Spleen (tissue), 7 donors: ENCODE measurements around the gene CCDC152.

ENCODE experiments used
- CTCF ChIP-seq, 11 experiments: fragments of 200-600 bp in 7 of 11; fragments of 450-650 bp in 4 of 11; sonication (generic) in 4 of 11; IDR thresholded peaks in 8 of 11; conservative IDR thresholded peaks in 3 of 11; 1 replicate in 7 of 11; 2 replicates in 4 of 11; pipeline versions ENCODE4 v1.4.0 to v1.8.0; 2016 to 2021; ENCODE audit warnings: antibody characterized with exemption in 11 of 11, inconsistent platforms in 4 of 11, mild to moderate bottlenecking in 1 of 11
- POLR2A ChIP-seq, 3 donors: fragments of 450-650 bp; IDR thresholded peaks; one replicate each; pipeline ENCODE4 v1.5.1; 2017; ENCODE audit warnings: antibody characterized with exemption in 3 of 3, mild to moderate bottlenecking in 1 of 3
- POLR2AphosphoS5 ChIP-seq, 3 donors: sonication (generic); formaldehyde crosslinking; IDR thresholded peaks; one replicate each; pipeline ENCODE4 v1.5.1; 2017; ENCODE audit warnings: antibody characterized with exemption in 3 of 3
- donor health status: DM: no; HTN: no; CAD: no; lungs with moderate emphysema.
- donor health status: DM: no; HTN: no; CAD: no.
- donor health status: DM: no; HTN: no; CAD: no.

- TF ChIP-seq POLR2A (IDR thresholded peaks at IDR 0.05): no peak
- TF ChIP-seq CTCF (IDR thresholded peaks at IDR 0.05 in 8 of 11, conservative IDR thresholded peaks at IDR 0.05 in 3 of 11): no peak
- no peak for TF ChIP-seq POLR2AphosphoS5 (IDR thresholded peaks at IDR 0.05)
These were observed 72.1 kb downstream of the CCDC152 start for GRCh38 chr5:42828671-42829070.
